Epidermal melanocyte (primary cell): ENCODE measurements around the gene ABCC4.
"Not testable (repeated sequence)": the region's sequence is repeated elsewhere in the genome, so short reads cannot be mapped to it uniquely, and the experiment has no call there.

Source experiments
- DNase-seq: peaks from one replicate; pipeline ENCODE4 v3.0.0; 2011; ENCODE audit warnings: low spot score; ENCODE audit not compliant: insufficient read length

Gene ABCC4

GRCh38 chr13:95198606-95199005 lies 102.6 kb downstream of the ABCC4 start:
- DNase-seq, result not testable (repeated sequence)

GRCh38 chr13:95197548-95197947 lies 103.7 kb downstream of the ABCC4 start:
- no peak for DNase-seq

GRCh38 chr13:95195146-95195545 lies 106.1 kb downstream of the ABCC4 start:
- DNase-seq, result no peak

GRCh38 chr13:95193509-95194230 lies 107.6 kb downstream of the ABCC4 start:
- DNase-seq, result no peak

GRCh38 chr13:95192998-95193397 lies 108.3 kb downstream of the ABCC4 start:
- no peak for DNase-seq

GRCh38 chr13:95192564-95192945 lies 108.7 kb downstream of the ABCC4 start:
- not testable (repeated sequence) for DNase-seq

- DNase-seq, result no peak
Measured at GRCh38 chr13:95191821-95192563, 109.3 kb downstream of the ABCC4 start.

GRCh38 chr13:95188128-95188527 lies 113.1 kb downstream of the ABCC4 start:
- no peak for DNase-seq

- DNase-seq, result no peak
Measured at GRCh38 chr13:95185851-95186250, 115.4 kb downstream of the ABCC4 start.

- DNase-seq, result no peak
Measured at GRCh38 chr13:95185311-95185710, 115.9 kb downstream of the ABCC4 start.

- no peak for DNase-seq
Measured at GRCh38 chr13:95184317-95184716, 116.9 kb downstream of the ABCC4 start.

- DNase-seq, result no peak
Measured at GRCh38 chr13:95182570-95183265, 118.5 kb downstream of the ABCC4 start.

- DNase-seq, result no peak
Measured at GRCh38 chr13:95181586-95181985, 119.7 kb downstream of the ABCC4 start.

GRCh38 chr13:95180513-95181245 lies 120.6 kb downstream of the ABCC4 start:
- DNase-seq, result no peak

- DNase-seq, result no peak
Measured at GRCh38 chr13:95176611-95177259, 124.5 kb downstream of the ABCC4 start.

GRCh38 chr13:95174517-95174916 lies 126.7 kb downstream of the ABCC4 start:
- no peak for DNase-seq

GRCh38 chr13:95168191-95168590 lies 133.1 kb downstream of the ABCC4 start:
- no peak for DNase-seq

GRCh38 chr13:95167003-95167402 lies 134.2 kb downstream of the ABCC4 start:
- not testable (repeated sequence) for DNase-seq

GRCh38 chr13:95164830-95165229 lies 136.4 kb downstream of the ABCC4 start:
- no peak for DNase-seq

- DNase-seq, result no peak
Measured at GRCh38 chr13:95160112-95160906, 140.9 kb downstream of the ABCC4 start.
